Keratinocyte (primary cell): Measurements from ENCODE around the gene ZC3HAV1L. TPM values are rescaled to one million over a fixed set of nuclear protein-coding genes. Genes with fewer than 3 reads are reported as not detected.

Source experiments
- DNase-seq: peaks from one replicate; pipeline ENCODE4 v3.0.0-alpha.2; 2011; ENCODE audit warnings: low read depth, missing footprints, low spot score
- FAIRE-seq: peaks from 2 replicates; lab custom pipeline; 2011; peaks lifted over from hg19 to GRCh38; lab: Jason Lieb, UNC
- H2AFZ ChIP-seq: 2 replicates; pipeline ENCODE4 v1.6.0; 2012; ENCODE audit warnings: low read length, control low read depth, inconsistent platforms; ENCODE audit not compliant: control insufficient read depth
- H3K27ac ChIP-seq: 2 replicates; pipeline ENCODE4 v1.5.1; 2011; ENCODE audit warnings: low read length; ENCODE audit not compliant: control insufficient read depth, insufficient read depth
- H3K27me3 ChIP-seq: 3 replicates; pipeline ENCODE4 v1.6.0; 2011; ENCODE audit warnings: low read length; ENCODE audit not compliant: control insufficient read depth, insufficient read depth; ENCODE audit errors: extremely low read depth
- H3K36me3 ChIP-seq, 2 experiments: 2 replicates in 1 of 2; 3 replicates in 1 of 2; pipeline ENCODE4 v1.5.1; 2011; ENCODE audit warnings: low read length in 2 of 2, mild to moderate bottlenecking in 1 of 2; ENCODE audit not compliant: control insufficient read depth in 2 of 2, insufficient read depth in 2 of 2; ENCODE audit errors: extremely low read depth in 1 of 2
- H3K4me1 ChIP-seq: 3 replicates; pipeline ENCODE4 v1.5.1; 2011; ENCODE audit warnings: low read length; ENCODE audit not compliant: control insufficient read depth, insufficient read depth; ENCODE audit errors: extremely low read depth
- H3K4me2 ChIP-seq: 3 replicates; pipeline ENCODE4 v1.6.0; 2011; ENCODE audit warnings: low read depth, low read length; ENCODE audit not compliant: control insufficient read depth, insufficient read depth; ENCODE audit errors: extremely low read depth
- H3K4me3 ChIP-seq, 3 experiments: fragments of 200-600 bp in 1 of 3; sonication (generic) in 1 of 3; 2 replicates in 2 of 3; 3 replicates in 1 of 3; pipeline ENCODE4 v1.5.1; 2011 to 2016; ENCODE audit warnings: low read length in 3 of 3, mild to moderate bottlenecking in 3 of 3, control low read depth in 2 of 3, inconsistent platforms in 1 of 3, low read depth in 1 of 3, mixed read lengths in 1 of 3, mixed run types in 1 of 3, moderate library complexity in 1 of 3; ENCODE audit not compliant: control insufficient read depth in 2 of 3, insufficient read depth in 2 of 3; ENCODE audit errors: extremely low read depth in 1 of 3
- H3K79me2 ChIP-seq: 2 replicates; pipeline ENCODE4 v1.6.0; 2012; ENCODE audit warnings: low read length; ENCODE audit not compliant: control insufficient read depth, insufficient read depth
- H3K9ac ChIP-seq: 3 replicates; pipeline ENCODE4 v1.6.0; 2011; ENCODE audit warnings: low read length; ENCODE audit not compliant: control insufficient read depth, insufficient read depth; ENCODE audit errors: extremely low read depth
- H3K9me1 ChIP-seq: 3 replicates; pipeline ENCODE4 v1.6.0; 2011; ENCODE audit warnings: low read length; ENCODE audit not compliant: control insufficient read depth, insufficient read depth; ENCODE audit errors: extremely low read depth
- H3K9me3 ChIP-seq: 2 replicates; pipeline ENCODE4 v1.5.1; 2012; ENCODE audit warnings: low read depth, low read length; ENCODE audit not compliant: control insufficient read depth
- H4K20me1 ChIP-seq: 3 replicates; pipeline ENCODE4 v1.6.0; 2011; ENCODE audit warnings: low read length; ENCODE audit not compliant: control insufficient read depth, insufficient read depth; ENCODE audit errors: extremely low read depth
- CTCF ChIP-seq, 3 experiments: IDR thresholded peaks in 1 of 3; conservative IDR thresholded peaks in 1 of 3; optimal IDR thresholded peaks in 1 of 3; 2 replicates in 2 of 3; 3 replicates in 1 of 3; pipeline versions ENCODE3 to v1.5.1; 2011; ENCODE audit warnings: low read length in 3 of 3, mild to moderate bottlenecking in 3 of 3, moderate library complexity in 2 of 3, control low read depth in 1 of 3, inconsistent platforms in 1 of 3; ENCODE audit not compliant: insufficient read depth in 2 of 3; ENCODE audit errors: extremely low read depth in 1 of 3
- EZH2 ChIP-seq: IDR thresholded peaks from one replicate; pipeline ENCODE4 v1.6.1; 2012; ENCODE audit warnings: inconsistent platforms, mild to moderate bottlenecking, low read length, moderate library complexity
- dilution Hi-C: fragments of 300-500 bp; cut with MboI; formaldehyde crosslinking; loops from one replicate; pipeline ENCODE4 v1.7.0; 2020; ENCODE audit warnings: low sequenced_read_pairs; ENCODE audit not compliant: extremely low pct_ligation_motif_present
- polyA plus RNA-seq, 5 experiments: library from polyadenylated mRNA; depleted of rRNA in 3 of 5; stranded (reverse) in 3 of 5; stranded (forward) in 1 of 5; unstranded in 1 of 5; fragments of >200 nt; gene quantifications; 1 replicate in 1 of 5; 2 replicates in 3 of 5; 3 replicates in 1 of 5; pipeline versions ENCODE4 v1.2.1 to v1.2.3, GENCODE V29; 2011 to 2012; ENCODE audit warnings: missing spikeins in 2 of 5, low read depth in 1 of 5, low replicate concordance in 1 of 5

ZC3HAV1L gene
- polyA plus RNA-seq, 1 donor (not counting 4 experiments of a cell fraction or from before 2014, with no cell fraction given): 7.9 TPM

DNA sequence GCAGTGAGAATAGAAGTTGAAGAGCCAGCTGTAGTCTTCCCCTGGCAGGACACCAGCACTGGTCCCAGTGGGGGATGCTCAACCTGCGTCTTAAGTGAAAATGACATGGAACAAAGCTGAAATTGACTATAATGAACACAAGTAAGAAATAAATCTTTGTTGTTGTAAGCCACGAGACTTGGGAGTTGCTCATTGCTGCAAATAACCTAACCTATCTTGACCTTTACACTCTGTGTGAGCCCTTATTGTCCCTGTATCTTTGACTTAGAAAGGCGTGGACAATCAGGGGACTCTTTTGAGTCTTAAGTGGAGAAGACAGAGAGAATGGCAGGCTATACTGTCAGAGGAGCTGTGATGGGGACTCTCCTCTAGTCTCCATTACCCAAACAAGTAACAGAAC lies 16.9 kb downstream of the ZC3HAV1L start:
- Histone ChIP-seq H3K9me1 (no peaks in the 10 kb centered on the region), H3K9me3 (no peaks in the 10 kb centered on the region), H3K4me3 (no peak overlapping the region), H3K27ac (no peak overlapping the region), H3K36me3 (peaks cover 6% of the 10 kb centered on the region in 2 experiments), H4K20me1 (no peaks in the 10 kb centered on the region), H3K27me3 (no peaks in the 10 kb centered on the region), H2AFZ (no peak overlapping the region), H3K79me2 (no peaks in the 10 kb centered on the region), H3K4me1 (no peaks in the 10 kb centered on the region), H3K9ac (no peak overlapping the region), H3K4me2 (no peak overlapping the region)
- TF ChIP-seq EZH2 (no peak), CTCF (optimal IDR thresholded peaks at IDR 0.05 in 1 of 3, IDR thresholded peaks at IDR 0.05 in 1 of 3, conservative IDR thresholded peaks at IDR 0.05 in 1 of 3; ENCODE audit: extremely low read depth in 1 of 3, insufficient read depth in 2 of 3, low read length in 3 of 3) (no peak)
- dilution Hi-C loops: no loop called here
- DNase-seq: no peak
- FAIRE-seq: no peak

- dilution Hi-C loops: no loop called here
- peak; percentile 80 for FAIRE-seq
- H4K20me1 ChIP-seq: no peaks in the 10 kb centered on the region
- H3K79me2 ChIP-seq: no peaks in the 10 kb centered on the region
- H3K9ac ChIP-seq: no peak overlapping the region
- TF ChIP-seq CTCF (optimal IDR thresholded peaks at IDR 0.05 in 1 of 3, IDR thresholded peaks at IDR 0.05 in 1 of 3, conservative IDR thresholded peaks at IDR 0.05 in 1 of 3; ENCODE audit: extremely low read depth in 1 of 3, insufficient read depth in 2 of 3, low read length in 3 of 3) (peak; percentile 71 to 82 (median 75)), EZH2 (no peak)
- no peak overlapping the region for H3K27ac ChIP-seq
- DNase-seq: no peak
- H3K9me1 ChIP-seq: no peaks in the 10 kb centered on the region
- no peaks in the 10 kb centered on the region for H3K4me1 ChIP-seq
- no peak overlapping the region for H3K4me3 ChIP-seq
- peaks cover 0 to 3% of the 10 kb centered on the region in 2 experiments for H3K36me3 ChIP-seq
- H3K9me3 ChIP-seq: no peaks in the 10 kb centered on the region
- no peaks in the 10 kb centered on the region for H3K27me3 ChIP-seq
- H3K4me2 ChIP-seq: no peak overlapping the region
- H2AFZ ChIP-seq: no peak overlapping the region
Observed at GRCh38 chr7:139016931-139017511, 18.8 kb downstream of the ZC3HAV1L start.
